OCI-LY1 (cell line): Measurements from ENCODE around the gene TRPC4AP.

ENCODE experiments used
- EZH2 ChIP-seq: fragments of 200-600 bp; sonication (generic), shearing (Covaris generic); IDR thresholded peaks from 2 replicates; pipeline ENCODE4 v1.8.0; 2017; ENCODE audit warnings: borderline replicate concordance, mixed run types, mild to moderate bottlenecking, antibody characterized with exemption, low read length, moderate library complexity, mixed read lengths
- TF ChIP-seq, protein P1 (sequence below): fragments of 200-600 bp; sonication (generic), shearing (Covaris generic); IDR thresholded peaks from 2 replicates; pipeline ENCODE4 v1.5.1; 2017; ENCODE audit warnings: mild to moderate bottlenecking, antibody characterized with exemption, low read length, moderate library complexity, mixed read lengths

DNA sequence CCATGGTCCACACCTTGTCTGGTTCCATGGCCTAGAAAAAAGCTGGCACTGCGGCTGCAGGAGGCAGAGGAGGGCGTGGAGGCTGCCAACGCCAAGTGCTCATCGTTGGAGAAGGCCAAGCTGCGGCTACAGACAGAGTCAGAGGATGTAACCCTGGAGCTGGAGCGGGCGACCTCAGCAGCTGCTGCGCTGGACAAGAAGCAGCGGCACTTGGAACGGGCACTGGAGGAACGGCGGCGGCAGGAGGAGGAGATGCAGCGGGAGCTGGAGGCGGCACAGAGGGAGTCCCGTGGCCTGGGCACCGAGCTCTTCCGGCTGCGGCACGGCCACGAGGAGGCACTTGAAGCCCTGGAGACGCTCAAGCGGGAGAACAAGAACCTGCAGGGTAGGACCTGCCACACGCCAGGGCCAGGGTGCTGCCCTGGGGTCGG is 93.6 kb downstream of the TRPC4AP start:
- TF ChIP-seq, protein P1, sequence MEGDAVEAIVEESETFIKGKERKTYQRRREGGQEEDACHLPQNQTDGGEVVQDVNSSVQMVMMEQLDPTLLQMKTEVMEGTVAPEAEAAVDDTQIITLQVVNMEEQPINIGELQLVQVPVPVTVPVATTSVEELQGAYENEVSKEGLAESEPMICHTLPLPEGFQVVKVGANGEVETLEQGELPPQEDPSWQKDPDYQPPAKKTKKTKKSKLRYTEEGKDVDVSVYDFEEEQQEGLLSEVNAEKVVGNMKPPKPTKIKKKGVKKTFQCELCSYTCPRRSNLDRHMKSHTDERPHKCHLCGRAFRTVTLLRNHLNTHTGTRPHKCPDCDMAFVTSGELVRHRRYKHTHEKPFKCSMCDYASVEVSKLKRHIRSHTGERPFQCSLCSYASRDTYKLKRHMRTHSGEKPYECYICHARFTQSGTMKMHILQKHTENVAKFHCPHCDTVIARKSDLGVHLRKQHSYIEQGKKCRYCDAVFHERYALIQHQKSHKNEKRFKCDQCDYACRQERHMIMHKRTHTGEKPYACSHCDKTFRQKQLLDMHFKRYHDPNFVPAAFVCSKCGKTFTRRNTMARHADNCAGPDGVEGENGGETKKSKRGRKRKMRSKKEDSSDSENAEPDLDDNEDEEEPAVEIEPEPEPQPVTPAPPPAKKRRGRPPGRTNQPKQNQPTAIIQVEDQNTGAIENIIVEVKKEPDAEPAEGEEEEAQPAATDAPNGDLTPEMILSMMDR: no peak
- TF ChIP-seq EZH2: no peak
